ENCODE measurements around the gene C1orf122.
A peak's percentile ranks its signal among the peaks of the same experiment; 100 is the strongest.

DNA sequence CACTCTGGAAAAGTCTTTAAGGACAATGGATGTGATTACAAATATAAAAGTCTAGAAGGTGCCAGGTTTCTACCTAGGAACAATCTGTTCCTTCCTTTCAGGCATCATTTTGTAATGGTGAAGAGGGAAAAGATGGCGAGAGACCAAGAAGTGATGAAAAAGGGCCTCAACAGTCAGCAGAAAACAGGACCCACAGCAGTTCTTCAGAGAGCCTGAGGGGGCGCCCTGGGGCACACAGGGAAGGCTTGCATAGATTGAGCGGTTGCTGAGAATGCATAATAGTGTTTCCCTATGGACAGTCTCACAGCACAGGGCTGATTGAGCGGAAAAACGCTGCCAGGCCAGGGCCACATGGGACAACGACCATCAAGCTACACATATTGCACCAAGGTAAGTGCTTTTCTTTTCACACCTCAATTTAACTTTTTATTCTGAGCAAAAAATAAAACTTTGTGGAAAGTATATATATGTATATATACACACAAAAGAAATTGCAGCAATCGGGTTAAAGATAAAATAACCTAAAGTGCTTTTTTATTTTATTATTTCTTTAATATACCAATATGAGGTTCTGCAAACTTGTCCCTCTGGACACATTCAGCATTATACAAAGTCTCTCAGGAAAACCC is 3.6 kb downstream of the C1orf122 start:
- TF ChIP-seq, protein P1, sequence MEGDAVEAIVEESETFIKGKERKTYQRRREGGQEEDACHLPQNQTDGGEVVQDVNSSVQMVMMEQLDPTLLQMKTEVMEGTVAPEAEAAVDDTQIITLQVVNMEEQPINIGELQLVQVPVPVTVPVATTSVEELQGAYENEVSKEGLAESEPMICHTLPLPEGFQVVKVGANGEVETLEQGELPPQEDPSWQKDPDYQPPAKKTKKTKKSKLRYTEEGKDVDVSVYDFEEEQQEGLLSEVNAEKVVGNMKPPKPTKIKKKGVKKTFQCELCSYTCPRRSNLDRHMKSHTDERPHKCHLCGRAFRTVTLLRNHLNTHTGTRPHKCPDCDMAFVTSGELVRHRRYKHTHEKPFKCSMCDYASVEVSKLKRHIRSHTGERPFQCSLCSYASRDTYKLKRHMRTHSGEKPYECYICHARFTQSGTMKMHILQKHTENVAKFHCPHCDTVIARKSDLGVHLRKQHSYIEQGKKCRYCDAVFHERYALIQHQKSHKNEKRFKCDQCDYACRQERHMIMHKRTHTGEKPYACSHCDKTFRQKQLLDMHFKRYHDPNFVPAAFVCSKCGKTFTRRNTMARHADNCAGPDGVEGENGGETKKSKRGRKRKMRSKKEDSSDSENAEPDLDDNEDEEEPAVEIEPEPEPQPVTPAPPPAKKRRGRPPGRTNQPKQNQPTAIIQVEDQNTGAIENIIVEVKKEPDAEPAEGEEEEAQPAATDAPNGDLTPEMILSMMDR (IDR thresholded peaks at IDR 0.05) = peak; percentile 61
- TF ChIP-seq MAX (IDR thresholded peaks at IDR 0.05) (no peak), POLR2A (IDR thresholded peaks at IDR 0.05; ENCODE audit: low read length) (no peak), NR3C1 (IDR thresholded peaks at IDR 0.05) (no peak), RCOR1 (IDR thresholded peaks at IDR 0.05; ENCODE audit: low read depth, low read length) (no peak), CHD4 (IDR thresholded peaks at IDR 0.05; ENCODE audit: borderline replicate concordance) (no peak), EHF (CRISPR knock-in tag; IDR thresholded peaks at IDR 0.05) (no peak), JUNB (IDR thresholded peaks at IDR 0.05) (no peak), MYC (IDR thresholded peaks at IDR 0.05; ENCODE audit: borderline replicate concordance, low read length) (no peak), EP300 (IDR thresholded peaks at IDR 0.05) (no peak), HOXB5 (CRISPR knock-in tag; IDR thresholded peaks at IDR 0.05) (no peak), SREBF2 (IDR thresholded peaks at IDR 0.05) (no peak), ZSCAN20 (CRISPR knock-in tag; IDR thresholded peaks at IDR 0.05) (no peak)
- TF ChIP-seq, protein P2, sequence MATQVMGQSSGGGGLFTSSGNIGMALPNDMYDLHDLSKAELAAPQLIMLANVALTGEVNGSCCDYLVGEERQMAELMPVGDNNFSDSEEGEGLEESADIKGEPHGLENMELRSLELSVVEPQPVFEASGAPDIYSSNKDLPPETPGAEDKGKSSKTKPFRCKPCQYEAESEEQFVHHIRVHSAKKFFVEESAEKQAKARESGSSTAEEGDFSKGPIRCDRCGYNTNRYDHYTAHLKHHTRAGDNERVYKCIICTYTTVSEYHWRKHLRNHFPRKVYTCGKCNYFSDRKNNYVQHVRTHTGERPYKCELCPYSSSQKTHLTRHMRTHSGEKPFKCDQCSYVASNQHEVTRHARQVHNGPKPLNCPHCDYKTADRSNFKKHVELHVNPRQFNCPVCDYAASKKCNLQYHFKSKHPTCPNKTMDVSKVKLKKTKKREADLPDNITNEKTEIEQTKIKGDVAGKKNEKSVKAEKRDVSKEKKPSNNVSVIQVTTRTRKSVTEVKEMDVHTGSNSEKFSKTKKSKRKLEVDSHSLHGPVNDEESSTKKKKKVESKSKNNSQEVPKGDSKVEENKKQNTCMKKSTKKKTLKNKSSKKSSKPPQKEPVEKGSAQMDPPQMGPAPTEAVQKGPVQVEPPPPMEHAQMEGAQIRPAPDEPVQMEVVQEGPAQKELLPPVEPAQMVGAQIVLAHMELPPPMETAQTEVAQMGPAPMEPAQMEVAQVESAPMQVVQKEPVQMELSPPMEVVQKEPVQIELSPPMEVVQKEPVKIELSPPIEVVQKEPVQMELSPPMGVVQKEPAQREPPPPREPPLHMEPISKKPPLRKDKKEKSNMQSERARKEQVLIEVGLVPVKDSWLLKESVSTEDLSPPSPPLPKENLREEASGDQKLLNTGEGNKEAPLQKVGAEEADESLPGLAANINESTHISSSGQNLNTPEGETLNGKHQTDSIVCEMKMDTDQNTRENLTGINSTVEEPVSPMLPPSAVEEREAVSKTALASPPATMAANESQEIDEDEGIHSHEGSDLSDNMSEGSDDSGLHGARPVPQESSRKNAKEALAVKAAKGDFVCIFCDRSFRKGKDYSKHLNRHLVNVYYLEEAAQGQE (IDR thresholded peaks at IDR 0.05) = no peak

Measured in A549 (cell line).